GM23338 (cell line): Measurements from ENCODE around the gene DCAF12. TPM values are rescaled to one million over a fixed set of nuclear protein-coding genes. Genes with fewer than 3 reads are reported as not detected.

ENCODE experiments used
- ATAC-seq: fragments of 200-7000 bp; cut with Tn5 transposase; 3 replicates; pipeline ENCODE4 v1.9.1; 2020
- DNase-seq: peaks from one replicate; pipeline ENCODE4 v3.0.0-alpha.2; 2015; ENCODE audit warnings: low spot score
- H2AFZ ChIP-seq: fragments of 200-600 bp; sonication (generic); 2 replicates; pipeline ENCODE4 v1.8.0; 2016; ENCODE audit warnings: antibody characterized with exemption, mild to moderate bottlenecking, moderate library complexity
- H3F3A ChIP-seq: fragments of 200-600 bp; sonication (generic); replicated peaks from 2 replicates; pipeline ENCODE4 v1.8.0; 2017; ENCODE audit warnings: antibody characterized with exemption, mixed run types, low read depth
- H3K27ac ChIP-seq: fragments of 200-600 bp; sonication (generic); 2 replicates; pipeline ENCODE4 v1.6.1; 2016; ENCODE audit warnings: low read depth
- H3K27me3 ChIP-seq: fragments of 200-600 bp; sonication (generic); 2 replicates; pipeline ENCODE4 v1.8.0; 2016; ENCODE audit warnings: mild to moderate bottlenecking, mixed run types, moderate library complexity; ENCODE audit not compliant: insufficient read depth
- H3K36me3 ChIP-seq: fragments of 200-600 bp; sonication (generic); 2 replicates; pipeline ENCODE4 v1.8.0; 2016; ENCODE audit warnings: mild to moderate bottlenecking; ENCODE audit not compliant: insufficient read depth
- H3K4me1 ChIP-seq: fragments of 200-600 bp; sonication (generic); 2 replicates; pipeline ENCODE4 v1.8.0; 2016; ENCODE audit warnings: mild to moderate bottlenecking, moderate library complexity; ENCODE audit not compliant: insufficient read depth
- H3K4me2 ChIP-seq: fragments of 200-600 bp; sonication (generic); 2 replicates; pipeline ENCODE4 v1.7.1; 2017; ENCODE audit warnings: mixed run types
- H3K4me3 ChIP-seq: fragments of 200-600 bp; sonication (generic); 2 replicates; pipeline ENCODE4 v1.6.1; 2016; ENCODE audit warnings: mixed run types
- H3K79me2 ChIP-seq: fragments of 200-600 bp; sonication (generic); replicated peaks from 2 replicates; pipeline ENCODE4 v1.8.0; 2017; ENCODE audit warnings: mild to moderate bottlenecking; ENCODE audit not compliant: insufficient read depth
- H3K9me2 ChIP-seq: fragments of 200-600 bp; sonication (generic); 2 replicates; pipeline ENCODE4 v1.8.0; 2017; ENCODE audit not compliant: insufficient read depth
- H4K20me1 ChIP-seq: fragments of 200-600 bp; sonication (generic); replicated peaks from 2 replicates; pipeline ENCODE4 v1.8.0; 2017; ENCODE audit warnings: mild to moderate bottlenecking; ENCODE audit not compliant: insufficient read depth
- H3K27ac Mint-ChIP-seq: 2 replicates; pipeline ENCODE4 v1.8.0; 2020; ENCODE audit warnings: inconsistent platforms, mild to moderate bottlenecking, moderate library complexity, mixed read lengths
- H3K27me3 Mint-ChIP-seq: 3 replicates; pipeline ENCODE4 v1.8.0; 2022; ENCODE audit warnings: low read depth, mild to moderate bottlenecking, moderate library complexity, mixed read lengths, inconsistent platforms; ENCODE audit not compliant: insufficient read depth, poor library complexity
- H3K36me3 Mint-ChIP-seq: 3 replicates; pipeline ENCODE4 v1.8.0; 2021; ENCODE audit warnings: low read depth, mild to moderate bottlenecking, inconsistent platforms, moderate library complexity, mixed read lengths
- H3K4me1 Mint-ChIP-seq: 3 replicates; pipeline ENCODE4 v1.8.0; 2020; ENCODE audit warnings: mild to moderate bottlenecking, inconsistent platforms, mixed read lengths
- H3K4me3 Mint-ChIP-seq: 3 replicates; pipeline ENCODE4 v1.8.0; 2021; ENCODE audit warnings: moderate library complexity, mild to moderate bottlenecking, inconsistent platforms, mixed read lengths
- H3K9me3 Mint-ChIP-seq: 3 replicates; pipeline ENCODE4 v1.8.0; 2020; ENCODE audit warnings: moderate library complexity, mild to moderate bottlenecking, inconsistent platforms, mixed read lengths
- EZH2 ChIP-seq: fragments of 200-600 bp; sonication (generic); IDR thresholded peaks from one replicate; pipeline ENCODE4 v1.8.0; 2017; ENCODE audit warnings: antibody characterized with exemption, mild to moderate bottlenecking, low read depth; ENCODE audit not compliant: unreplicated experiment
- EZH2phosphoT487 ChIP-seq: fragments of 200-600 bp; sonication (generic); IDR thresholded peaks from one replicate; pipeline ENCODE4 v1.8.1; 2018; ENCODE audit warnings: antibody characterized with exemption; ENCODE audit not compliant: unreplicated experiment
- POLR2AphosphoS5 ChIP-seq: IDR thresholded peaks from 2 replicates; pipeline ENCODE4 v1.6.1; 2016; ENCODE audit warnings: antibody characterized with exemption, low read depth
- STAT1 ChIP-seq: IDR thresholded peaks from one replicate; pipeline ENCODE4 v1.6.1; 2016; ENCODE audit warnings: antibody characterized with exemption; ENCODE audit not compliant: unreplicated experiment
- ZNF114 ChIP-seq: fragments of 250-450 bp; sonication (Bioruptor Pico); IDR thresholded peaks from 2 replicates; pipeline ENCODE4 v1.5.0; 2020; ENCODE audit warnings: mild to moderate bottlenecking, moderate library complexity
- ZNF331 ChIP-seq: fragments of 250-450 bp; sonication (Bioruptor Pico); IDR thresholded peaks from 2 replicates; pipeline ENCODE4 v1.5.0; 2020; ENCODE audit warnings: low read depth, mild to moderate bottlenecking, moderate library complexity
- polyA plus RNA-seq: library from polyadenylated mRNA; unstranded; fragments of >200 nt; fragmentation: Nextera tagmentation; extraction: Ambion mirVana; gene quantifications from 2 replicates; pipeline ENCODE4 v1.2.1, GENCODE V29; 2016
- total RNA-seq: library from RNA; depleted of rRNA; stranded (reverse); fragments of >200 nt; shearing (Covaris generic); gene quantifications from 2 replicates; pipeline ENCODE4 v1.2.3, GENCODE V29; 2014
- TF ChIP-seq, protein P1 (sequence below): IDR thresholded peaks from one replicate; pipeline ENCODE4 v1.6.1; 2018; ENCODE audit warnings: antibody characterized with exemption; ENCODE audit not compliant: unreplicated experiment
- TF ChIP-seq, protein P2 (sequence below): IDR thresholded peaks from 2 replicates; pipeline ENCODE4 v1.6.1; 2016; ENCODE audit warnings: antibody characterized with exemption
- TF ChIP-seq, protein P3 (sequence below): fragments of 250-450 bp; sonication (Bioruptor Pico); IDR thresholded peaks from 2 replicates; pipeline ENCODE4 v1.5.0; 2020; ENCODE audit warnings: mild to moderate bottlenecking, moderate library complexity

Gene DCAF12
- total and polyA plus RNA-seq, 2 experiments from 2014 or later: 9.5 to 20.7 TPM

DNA sequence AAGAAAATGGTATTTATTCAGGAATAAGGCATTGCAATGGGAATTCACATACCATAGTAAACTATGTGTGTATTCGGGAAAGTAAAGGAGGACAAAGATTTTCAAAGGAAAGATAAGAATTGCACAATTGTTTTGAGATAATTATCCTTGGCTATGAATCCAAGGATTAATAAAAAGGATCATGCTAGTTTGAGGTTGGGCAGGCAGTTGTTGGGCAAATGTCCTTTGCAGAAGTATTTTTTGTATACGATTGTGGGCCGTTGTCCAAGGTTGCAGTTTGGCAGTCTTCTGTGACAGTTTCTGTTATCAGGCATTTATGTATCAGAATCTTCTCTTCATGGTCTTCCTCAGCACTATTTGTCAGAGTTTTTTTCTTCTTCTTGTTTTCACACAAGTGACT lies 67.2 kb downstream of the DCAF12 start (continued):
- TF ChIP-seq, protein P1, sequence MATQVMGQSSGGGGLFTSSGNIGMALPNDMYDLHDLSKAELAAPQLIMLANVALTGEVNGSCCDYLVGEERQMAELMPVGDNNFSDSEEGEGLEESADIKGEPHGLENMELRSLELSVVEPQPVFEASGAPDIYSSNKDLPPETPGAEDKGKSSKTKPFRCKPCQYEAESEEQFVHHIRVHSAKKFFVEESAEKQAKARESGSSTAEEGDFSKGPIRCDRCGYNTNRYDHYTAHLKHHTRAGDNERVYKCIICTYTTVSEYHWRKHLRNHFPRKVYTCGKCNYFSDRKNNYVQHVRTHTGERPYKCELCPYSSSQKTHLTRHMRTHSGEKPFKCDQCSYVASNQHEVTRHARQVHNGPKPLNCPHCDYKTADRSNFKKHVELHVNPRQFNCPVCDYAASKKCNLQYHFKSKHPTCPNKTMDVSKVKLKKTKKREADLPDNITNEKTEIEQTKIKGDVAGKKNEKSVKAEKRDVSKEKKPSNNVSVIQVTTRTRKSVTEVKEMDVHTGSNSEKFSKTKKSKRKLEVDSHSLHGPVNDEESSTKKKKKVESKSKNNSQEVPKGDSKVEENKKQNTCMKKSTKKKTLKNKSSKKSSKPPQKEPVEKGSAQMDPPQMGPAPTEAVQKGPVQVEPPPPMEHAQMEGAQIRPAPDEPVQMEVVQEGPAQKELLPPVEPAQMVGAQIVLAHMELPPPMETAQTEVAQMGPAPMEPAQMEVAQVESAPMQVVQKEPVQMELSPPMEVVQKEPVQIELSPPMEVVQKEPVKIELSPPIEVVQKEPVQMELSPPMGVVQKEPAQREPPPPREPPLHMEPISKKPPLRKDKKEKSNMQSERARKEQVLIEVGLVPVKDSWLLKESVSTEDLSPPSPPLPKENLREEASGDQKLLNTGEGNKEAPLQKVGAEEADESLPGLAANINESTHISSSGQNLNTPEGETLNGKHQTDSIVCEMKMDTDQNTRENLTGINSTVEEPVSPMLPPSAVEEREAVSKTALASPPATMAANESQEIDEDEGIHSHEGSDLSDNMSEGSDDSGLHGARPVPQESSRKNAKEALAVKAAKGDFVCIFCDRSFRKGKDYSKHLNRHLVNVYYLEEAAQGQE: no peak

DNA sequence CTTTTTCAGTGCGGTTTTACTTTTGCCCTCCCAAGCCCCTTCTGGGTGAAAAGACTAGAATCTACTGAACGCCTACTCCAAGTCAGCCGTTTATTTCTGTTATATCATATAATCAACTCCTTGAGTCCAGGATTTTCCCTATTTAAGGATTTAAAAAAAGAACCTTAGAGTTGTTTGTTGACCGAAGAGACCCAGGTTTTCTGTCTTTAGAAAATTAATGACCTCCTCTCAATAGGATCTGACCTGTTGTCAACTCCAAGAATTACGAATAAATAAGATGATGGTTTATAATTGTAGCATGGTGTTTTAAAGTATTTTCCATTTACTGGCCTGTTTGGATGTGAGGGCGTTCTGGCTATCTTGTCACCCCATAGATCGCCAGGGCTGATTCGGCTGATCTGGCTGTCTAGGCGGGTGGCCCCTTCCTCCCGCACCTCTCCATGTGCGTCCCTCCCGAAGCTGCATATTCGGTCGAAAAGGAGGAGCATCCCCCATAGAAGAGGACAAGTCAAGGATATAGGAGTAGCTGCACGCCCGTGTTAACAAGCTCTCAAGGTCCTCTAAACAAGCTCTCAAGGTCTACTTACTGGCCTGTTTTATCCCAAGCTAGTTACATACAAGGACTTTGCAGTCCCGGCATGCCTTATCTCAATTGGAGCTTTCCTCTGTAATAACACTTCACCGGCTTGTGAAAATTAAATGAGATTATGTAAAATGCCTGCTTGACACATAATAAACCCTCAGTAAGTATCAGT lies 76.7 kb downstream of the DCAF12 start:
- Histone ChIP-seq H2AFZ (peak overlapping the region; percentile 40; the same call in 1 of the 2 replicates), H3K4me2 (peak overlapping the region; percentile 80), H3F3A (peaks cover 8% of the 10 kb centered on the region; the same call in 1 of the 2 replicates), H3K79me2 (peaks cover 38% of the 10 kb centered on the region), H3K9me2 (no peaks in the 10 kb centered on the region), H3K4me3 (peak overlapping the region; percentile 99), H4K20me1 (peaks cover 28% of the 10 kb centered on the region), H3K4me1 (peaks cover 35% of the 10 kb centered on the region), H3K27me3 (no peaks in the 10 kb centered on the region), H3K27ac (peak overlapping the region; percentile 99), H3K36me3 (no peaks in the 10 kb centered on the region; the same call in 1 of the 2 replicates)
- ATAC-seq (peak; percentile 8), DNase-seq (peak; percentile 43)
- Mint-ChIP-seq H3K4me3 (peak overlapping the region; percentile 95), H3K4me1 (peaks cover 24% of the 10 kb centered on the region), H3K27ac (peak overlapping the region; percentile 100), H3K27me3 (peaks cover 11% of the 10 kb centered on the region), H3K9me3 (no peaks in the 10 kb centered on the region; the same call in 2 of the 3 replicates), H3K36me3 (no peaks in the 10 kb centered on the region; the same call in 1 of the 3 replicates)
- TF ChIP-seq EZH2 (no peak), ZNF114 (CRISPR knock-in tag) (no peak), EZH2phosphoT487 (no peak), STAT1 (no peak), ZNF331 (no peak), POLR2AphosphoS5 (no peak)
- TF ChIP-seq, protein P2, sequence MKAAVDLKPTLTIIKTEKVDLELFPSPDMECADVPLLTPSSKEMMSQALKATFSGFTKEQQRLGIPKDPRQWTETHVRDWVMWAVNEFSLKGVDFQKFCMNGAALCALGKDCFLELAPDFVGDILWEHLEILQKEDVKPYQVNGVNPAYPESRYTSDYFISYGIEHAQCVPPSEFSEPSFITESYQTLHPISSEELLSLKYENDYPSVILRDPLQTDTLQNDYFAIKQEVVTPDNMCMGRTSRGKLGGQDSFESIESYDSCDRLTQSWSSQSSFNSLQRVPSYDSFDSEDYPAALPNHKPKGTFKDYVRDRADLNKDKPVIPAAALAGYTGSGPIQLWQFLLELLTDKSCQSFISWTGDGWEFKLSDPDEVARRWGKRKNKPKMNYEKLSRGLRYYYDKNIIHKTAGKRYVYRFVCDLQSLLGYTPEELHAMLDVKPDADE: no peak
- TF ChIP-seq, protein P1: no peak
- TF ChIP-seq, protein P3, sequence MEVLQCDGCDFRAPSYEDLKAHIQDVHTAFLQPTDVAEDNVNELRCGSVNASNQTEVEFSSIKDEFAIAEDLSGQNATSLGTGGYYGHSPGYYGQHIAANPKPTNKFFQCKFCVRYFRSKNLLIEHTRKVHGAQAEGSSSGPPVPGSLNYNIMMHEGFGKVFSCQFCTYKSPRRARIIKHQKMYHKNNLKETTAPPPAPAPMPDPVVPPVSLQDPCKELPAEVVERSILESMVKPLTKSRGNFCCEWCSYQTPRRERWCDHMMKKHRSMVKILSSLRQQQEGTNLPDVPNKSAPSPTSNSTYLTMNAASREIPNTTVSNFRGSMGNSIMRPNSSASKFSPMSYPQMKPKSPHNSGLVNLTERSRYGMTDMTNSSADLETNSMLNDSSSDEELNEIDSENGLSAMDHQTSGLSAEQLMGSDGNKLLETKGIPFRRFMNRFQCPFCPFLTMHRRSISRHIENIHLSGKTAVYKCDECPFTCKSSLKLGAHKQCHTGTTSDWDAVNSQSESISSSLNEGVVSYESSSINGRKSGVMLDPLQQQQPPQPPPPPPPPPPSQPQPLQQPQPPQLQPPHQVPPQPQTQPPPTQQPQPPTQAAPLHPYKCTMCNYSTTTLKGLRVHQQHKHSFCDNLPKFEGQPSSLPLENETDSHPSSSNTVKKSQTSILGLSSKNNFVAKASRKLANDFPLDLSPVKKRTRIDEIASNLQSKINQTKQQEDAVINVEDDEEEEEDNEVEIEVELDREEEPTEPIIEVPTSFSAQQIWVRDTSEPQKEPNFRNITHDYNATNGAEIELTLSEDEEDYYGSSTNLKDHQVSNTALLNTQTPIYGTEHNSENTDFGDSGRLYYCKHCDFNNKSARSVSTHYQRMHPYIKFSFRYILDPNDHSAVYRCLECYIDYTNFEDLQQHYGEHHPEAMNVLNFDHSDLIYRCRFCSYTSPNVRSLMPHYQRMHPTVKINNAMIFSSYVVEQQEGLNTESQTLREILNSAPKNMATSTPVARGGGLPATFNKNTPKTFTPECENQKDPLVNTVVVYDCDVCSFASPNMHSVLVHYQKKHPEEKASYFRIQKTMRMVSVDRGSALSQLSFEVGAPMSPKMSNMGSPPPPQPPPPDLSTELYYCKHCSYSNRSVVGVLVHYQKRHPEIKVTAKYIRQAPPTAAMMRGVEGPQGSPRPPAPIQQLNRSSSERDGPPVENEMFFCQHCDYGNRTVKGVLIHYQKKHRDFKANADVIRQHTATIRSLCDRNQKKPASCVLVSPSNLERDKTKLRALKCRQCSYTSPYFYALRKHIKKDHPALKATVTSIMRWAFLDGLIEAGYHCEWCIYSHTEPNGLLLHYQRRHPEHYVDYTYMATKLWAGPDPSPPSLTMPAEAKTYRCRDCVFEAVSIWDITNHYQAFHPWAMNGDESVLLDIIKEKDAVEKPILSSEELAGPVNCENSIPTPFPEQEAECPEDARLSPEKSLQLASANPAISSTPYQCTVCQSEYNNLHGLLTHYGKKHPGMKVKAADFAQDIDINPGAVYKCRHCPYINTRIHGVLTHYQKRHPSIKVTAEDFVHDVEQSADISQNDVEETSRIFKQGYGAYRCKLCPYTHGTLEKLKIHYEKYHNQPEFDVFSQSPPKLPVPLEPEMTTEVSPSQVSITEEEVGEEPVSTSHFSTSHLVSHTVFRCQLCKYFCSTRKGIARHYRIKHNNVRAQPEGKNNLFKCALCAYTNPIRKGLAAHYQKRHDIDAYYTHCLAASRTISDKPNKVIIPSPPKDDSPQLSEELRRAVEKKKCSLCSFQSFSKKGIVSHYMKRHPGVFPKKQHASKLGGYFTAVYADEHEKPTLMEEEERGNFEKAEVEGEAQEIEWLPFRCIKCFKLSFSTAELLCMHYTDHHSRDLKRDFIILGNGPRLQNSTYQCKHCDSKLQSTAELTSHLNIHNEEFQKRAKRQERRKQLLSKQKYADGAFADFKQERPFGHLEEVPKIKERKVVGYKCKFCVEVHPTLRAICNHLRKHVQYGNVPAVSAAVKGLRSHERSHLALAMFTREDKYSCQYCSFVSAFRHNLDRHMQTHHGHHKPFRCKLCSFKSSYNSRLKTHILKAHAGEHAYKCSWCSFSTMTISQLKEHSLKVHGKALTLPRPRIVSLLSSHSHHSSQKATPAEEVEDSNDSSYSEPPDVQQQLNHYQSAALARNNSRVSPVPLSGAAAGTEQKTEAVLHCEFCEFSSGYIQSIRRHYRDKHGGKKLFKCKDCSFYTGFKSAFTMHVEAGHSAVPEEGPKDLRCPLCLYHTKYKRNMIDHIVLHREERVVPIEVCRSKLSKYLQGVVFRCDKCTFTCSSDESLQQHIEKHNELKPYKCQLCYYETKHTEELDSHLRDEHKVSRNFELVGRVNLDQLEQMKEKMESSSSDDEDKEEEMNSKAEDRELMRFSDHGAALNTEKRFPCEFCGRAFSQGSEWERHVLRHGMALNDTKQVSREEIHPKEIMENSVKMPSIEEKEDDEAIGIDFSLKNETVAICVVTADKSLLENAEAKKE (CRISPR knock-in tag): no peak
